ENCODE data around the gene SLCO4C1. TPM values are rescaled to one million over a fixed set of nuclear protein-coding genes. Genes with fewer than 3 reads are reported as not detected.

The SLCO4C1 gene
- total and polyA plus RNA-seq, 2 experiments from 2014 or later, result not detected

- no peak overlapping the region for H3K27ac ChIP-seq
- H3K36me3 ChIP-seq, result no peaks in the 10 kb centered on the region
- H3K4me1 ChIP-seq (ENCODE audit: low read depth), result no peaks in the 10 kb centered on the region
- H3K9me3 ChIP-seq (ENCODE audit: low read depth), result no peaks in the 10 kb centered on the region
- no peak overlapping the region for H3K4me3 ChIP-seq
- TF ChIP-seq, protein P1, sequence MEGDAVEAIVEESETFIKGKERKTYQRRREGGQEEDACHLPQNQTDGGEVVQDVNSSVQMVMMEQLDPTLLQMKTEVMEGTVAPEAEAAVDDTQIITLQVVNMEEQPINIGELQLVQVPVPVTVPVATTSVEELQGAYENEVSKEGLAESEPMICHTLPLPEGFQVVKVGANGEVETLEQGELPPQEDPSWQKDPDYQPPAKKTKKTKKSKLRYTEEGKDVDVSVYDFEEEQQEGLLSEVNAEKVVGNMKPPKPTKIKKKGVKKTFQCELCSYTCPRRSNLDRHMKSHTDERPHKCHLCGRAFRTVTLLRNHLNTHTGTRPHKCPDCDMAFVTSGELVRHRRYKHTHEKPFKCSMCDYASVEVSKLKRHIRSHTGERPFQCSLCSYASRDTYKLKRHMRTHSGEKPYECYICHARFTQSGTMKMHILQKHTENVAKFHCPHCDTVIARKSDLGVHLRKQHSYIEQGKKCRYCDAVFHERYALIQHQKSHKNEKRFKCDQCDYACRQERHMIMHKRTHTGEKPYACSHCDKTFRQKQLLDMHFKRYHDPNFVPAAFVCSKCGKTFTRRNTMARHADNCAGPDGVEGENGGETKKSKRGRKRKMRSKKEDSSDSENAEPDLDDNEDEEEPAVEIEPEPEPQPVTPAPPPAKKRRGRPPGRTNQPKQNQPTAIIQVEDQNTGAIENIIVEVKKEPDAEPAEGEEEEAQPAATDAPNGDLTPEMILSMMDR (IDR thresholded peaks at IDR 0.05; ENCODE audit: low read depth, low read length), result no peak
- no peaks in the 10 kb centered on the region for H3K27me3 ChIP-seq
- DNase-seq (ENCODE audit: low read depth in 1 of 2, low spot score in 1 of 2), result no peak
Observed at GRCh38 chr5:102222772-102223171, 73.3 kb downstream of the SLCO4C1 start.

- TF ChIP-seq, protein P1 (IDR thresholded peaks at IDR 0.05; ENCODE audit: low read depth, low read length), result no peak
- Histone ChIP-seq H3K27me3 (no peaks in the 10 kb centered on the region), H3K4me1 (ENCODE audit: low read depth) (no peaks in the 10 kb centered on the region), H3K36me3 (no peaks in the 10 kb centered on the region), H3K27ac (no peak overlapping the region), H3K4me3 (no peak overlapping the region), H3K9me3 (ENCODE audit: low read depth) (no peaks in the 10 kb centered on the region)
- no peak for DNase-seq (ENCODE audit: low read depth in 1 of 2, low spot score in 1 of 2)
Observed at GRCh38 chr5:102221949-102222348, 74.1 kb downstream of the SLCO4C1 start.

DNA sequence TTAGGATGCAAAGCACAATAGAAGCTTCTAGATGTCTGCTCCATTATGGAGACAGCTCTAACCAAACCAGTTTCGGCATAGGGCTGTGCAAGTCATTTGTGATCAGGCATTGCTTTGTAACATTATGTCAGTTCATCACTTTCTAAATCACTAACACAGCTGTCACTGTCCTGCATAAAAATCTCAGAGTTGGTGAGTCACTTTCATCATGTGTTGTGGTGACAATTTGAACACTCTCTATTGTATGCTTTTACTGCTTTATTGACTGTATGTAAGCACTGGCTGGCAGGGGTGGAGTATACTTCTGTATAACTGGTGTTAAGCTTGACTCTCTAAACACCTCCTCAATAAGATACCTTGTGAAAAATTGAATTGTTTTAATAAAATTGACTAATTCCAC, 77.9 kb downstream of the SLCO4C1 start:
- Histone ChIP-seq H3K9me3 (ENCODE audit: low read depth) (no peaks in the 10 kb centered on the region), H3K4me3 (no peak overlapping the region), H3K4me1 (ENCODE audit: low read depth) (no peaks in the 10 kb centered on the region), H3K36me3 (no peaks in the 10 kb centered on the region), H3K27me3 (no peaks in the 10 kb centered on the region), H3K27ac (no peak overlapping the region)
- TF ChIP-seq, protein P1 (IDR thresholded peaks at IDR 0.05; ENCODE audit: low read depth, low read length), result no peak
- no peak for DNase-seq (ENCODE audit: low read depth in 1 of 2, low spot score in 1 of 2)

DNA sequence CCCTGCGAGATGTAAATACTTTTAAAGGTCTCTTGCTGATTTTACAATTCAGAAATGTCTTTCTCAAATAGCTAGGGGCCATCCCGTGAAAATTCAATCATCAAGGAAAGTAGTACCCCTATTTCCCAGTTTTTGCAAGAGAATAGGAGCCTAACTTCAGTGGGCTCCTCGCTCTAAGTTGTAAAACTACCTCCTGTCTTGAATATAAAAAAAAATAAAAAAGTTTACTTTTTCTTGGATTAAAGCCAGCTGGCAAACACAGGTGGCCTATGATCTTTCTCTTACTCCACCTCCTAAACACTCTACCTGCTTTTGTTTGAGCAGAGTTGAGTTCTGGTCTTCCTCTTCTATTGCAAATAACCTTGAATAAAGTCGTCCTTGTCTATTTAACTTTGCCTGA, 79.4 kb downstream of the SLCO4C1 start:
- TF ChIP-seq, protein P1 (IDR thresholded peaks at IDR 0.05; ENCODE audit: low read depth, low read length), result no peak
- H3K36me3 ChIP-seq, result no peaks in the 10 kb centered on the region
- no peak overlapping the region for H3K27ac ChIP-seq
- no peaks in the 10 kb centered on the region for H3K27me3 ChIP-seq
- DNase-seq (ENCODE audit: low read depth in 1 of 2, low spot score in 1 of 2), result no peak
- H3K9me3 ChIP-seq (ENCODE audit: low read depth), result no peaks in the 10 kb centered on the region
- no peak overlapping the region for H3K4me3 ChIP-seq
- H3K4me1 ChIP-seq (ENCODE audit: low read depth), result no peaks in the 10 kb centered on the region

GRCh38 chr5:102211165-102211564, 84.9 kb downstream of the SLCO4C1 start:
- H3K4me1 ChIP-seq (ENCODE audit: low read depth), result no peaks in the 10 kb centered on the region
- DNase-seq (ENCODE audit: low read depth in 1 of 2, low spot score in 1 of 2), result no peak
- H3K27ac ChIP-seq, result no peak overlapping the region
- H3K27me3 ChIP-seq, result no peaks in the 10 kb centered on the region
- TF ChIP-seq, protein P1 (IDR thresholded peaks at IDR 0.05; ENCODE audit: low read depth, low read length), result no peak
- H3K4me3 ChIP-seq, result no peak overlapping the region
- H3K9me3 ChIP-seq (ENCODE audit: low read depth), result no peaks in the 10 kb centered on the region
- H3K36me3 ChIP-seq, result no peaks in the 10 kb centered on the region

- H3K4me1 ChIP-seq (ENCODE audit: low read depth), result no peaks in the 10 kb centered on the region
- DNase-seq (ENCODE audit: low read depth in 1 of 2, low spot score in 1 of 2), result peak in 1 of 2 donors; percentile 0
- no peak overlapping the region for H3K27ac ChIP-seq
- H3K9me3 ChIP-seq (ENCODE audit: low read depth), result no peaks in the 10 kb centered on the region
- H3K4me3 ChIP-seq, result no peak overlapping the region
- TF ChIP-seq, protein P1 (IDR thresholded peaks at IDR 0.05; ENCODE audit: low read depth, low read length), result no peak
- no peaks in the 10 kb centered on the region for H3K36me3 ChIP-seq
- H3K27me3 ChIP-seq, result no peaks in the 10 kb centered on the region
Observed at GRCh38 chr5:102200861-102201260, 95.2 kb downstream of the SLCO4C1 start.

All from cardiac muscle cell (in vitro differentiated cells and primary cell).